ENCODE results near the gene RUFY3. TPM values are rescaled to one million over a fixed set of nuclear protein-coding genes. Genes with fewer than 3 reads are reported as not detected.

RUFY3 gene
- total and polyA plus RNA-seq, 9 of the 15 experiments (the other 6 are each of a cell fraction or from before 2014, with no cell fraction given): 4.2 to 31.1 (median 21.5) TPM

- TF ChIP-seq ZBTB5 (IDR thresholded peaks at IDR 0.05) (no peak), SIN3B (IDR thresholded peaks at IDR 0.05; ENCODE audit: low read depth) (0 out of 2 replicates have a peak, but pooled peaks have one; percentile 47), HOMEZ (CRISPR knock-in tag; IDR thresholded peaks at IDR 0.05) (no peak), ZNF407 (IDR thresholded peaks at IDR 0.05; ENCODE audit: low read depth) (no peak), KAT2B (IDR thresholded peaks at IDR 0.05; ENCODE audit: low read depth, low read length) (no peak), FOXA3 (CRISPR knock-in tag; conservative IDR thresholded peaks at IDR 0.05 in 1 of 2, IDR thresholded peaks at IDR 0.05 in 1 of 2) (0 out of 4 replicates have a peak, but pooled peaks of 1 of the 2 experiments have one; percentile 28), NR3C1 (CRISPR knock-in tag; IDR thresholded peaks at IDR 0.05) (no peak), FOXJ2 (tag; IDR thresholded peaks at IDR 0.05) (no peak), NRF1 (conservative IDR thresholded peaks at IDR 0.05 in 1 of 2, IDR thresholded peaks at IDR 0.05 in 1 of 2) (no peak), ZNF76 (CRISPR knock-in tag; IDR thresholded peaks at IDR 0.05; ENCODE audit: borderline replicate concordance) (no peak), ZNF12 (CRISPR knock-in tag; IDR thresholded peaks at IDR 0.05) (no peak), ARID3A (IDR thresholded peaks at IDR 0.05; ENCODE audit: borderline replicate concordance, low read depth, low read length) (no peak), NBN (IDR thresholded peaks at IDR 0.05; ENCODE audit: low read depth) (no peak)
Observed at GRCh38 chr4:70704931-70705182, 16.9 kb upstream of the RUFY3 start (continued).

Data from K562 (cell line).